Measurements from ENCODE around the gene SNAPIN.

- no peak for TF ChIP-seq ATF3 (CRISPR knock-in tag; conservative IDR thresholded peaks at IDR 0.05)
- TF ChIP-seq, protein P1, sequence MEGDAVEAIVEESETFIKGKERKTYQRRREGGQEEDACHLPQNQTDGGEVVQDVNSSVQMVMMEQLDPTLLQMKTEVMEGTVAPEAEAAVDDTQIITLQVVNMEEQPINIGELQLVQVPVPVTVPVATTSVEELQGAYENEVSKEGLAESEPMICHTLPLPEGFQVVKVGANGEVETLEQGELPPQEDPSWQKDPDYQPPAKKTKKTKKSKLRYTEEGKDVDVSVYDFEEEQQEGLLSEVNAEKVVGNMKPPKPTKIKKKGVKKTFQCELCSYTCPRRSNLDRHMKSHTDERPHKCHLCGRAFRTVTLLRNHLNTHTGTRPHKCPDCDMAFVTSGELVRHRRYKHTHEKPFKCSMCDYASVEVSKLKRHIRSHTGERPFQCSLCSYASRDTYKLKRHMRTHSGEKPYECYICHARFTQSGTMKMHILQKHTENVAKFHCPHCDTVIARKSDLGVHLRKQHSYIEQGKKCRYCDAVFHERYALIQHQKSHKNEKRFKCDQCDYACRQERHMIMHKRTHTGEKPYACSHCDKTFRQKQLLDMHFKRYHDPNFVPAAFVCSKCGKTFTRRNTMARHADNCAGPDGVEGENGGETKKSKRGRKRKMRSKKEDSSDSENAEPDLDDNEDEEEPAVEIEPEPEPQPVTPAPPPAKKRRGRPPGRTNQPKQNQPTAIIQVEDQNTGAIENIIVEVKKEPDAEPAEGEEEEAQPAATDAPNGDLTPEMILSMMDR (IDR thresholded peaks at IDR 0.05) = no peak
- TF ChIP-seq MAX (CRISPR knock-in tag; IDR thresholded peaks at IDR 0.05) = no peak
- no peak for TF ChIP-seq NR2C2 (CRISPR knock-in tag; IDR thresholded peaks at IDR 0.05)
- TF ChIP-seq FOXK1 (CRISPR knock-in tag; IDR thresholded peaks at IDR 0.05) = no peak
- TF ChIP-seq, protein P2, sequence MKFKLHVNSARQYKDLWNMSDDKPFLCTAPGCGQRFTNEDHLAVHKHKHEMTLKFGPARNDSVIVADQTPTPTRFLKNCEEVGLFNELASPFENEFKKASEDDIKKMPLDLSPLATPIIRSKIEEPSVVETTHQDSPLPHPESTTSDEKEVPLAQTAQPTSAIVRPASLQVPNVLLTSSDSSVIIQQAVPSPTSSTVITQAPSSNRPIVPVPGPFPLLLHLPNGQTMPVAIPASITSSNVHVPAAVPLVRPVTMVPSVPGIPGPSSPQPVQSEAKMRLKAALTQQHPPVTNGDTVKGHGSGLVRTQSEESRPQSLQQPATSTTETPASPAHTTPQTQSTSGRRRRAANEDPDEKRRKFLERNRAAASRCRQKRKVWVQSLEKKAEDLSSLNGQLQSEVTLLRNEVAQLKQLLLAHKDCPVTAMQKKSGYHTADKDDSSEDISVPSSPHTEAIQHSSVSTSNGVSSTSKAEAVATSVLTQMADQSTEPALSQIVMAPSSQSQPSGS (CRISPR knock-in tag; IDR thresholded peaks at IDR 0.05; ENCODE audit: borderline replicate concordance, low read depth) = no peak
Measured at GRCh38 chr1:153619171-153619570, 39.3 kb upstream of the SNAPIN start.

Measured in WTC11 (cell line).